B cell (primary cell): ENCODE measurements around the gene GRIN2D. TPM values are rescaled to one million over a fixed set of nuclear protein-coding genes. Genes with fewer than 3 reads are reported as not detected.

Experiments
- ATAC-seq: fragments of 200-7000 bp; cut with Tn5 transposase; one replicate; pipeline ENCODE4 v1.10.0; 2021; ENCODE audit warnings: low read depth, mild to moderate bottlenecking, moderate number of reproducible peaks, moderate library complexity
- CTCF ChIA-PET: fragments of 350-600 bp; sonication (Branson Sonifier 250); formaldehyde crosslinking; loops from one replicate; lab custom pipeline; 2021; ENCODE audit warnings: antibody characterized with exemption, inconsistent platforms; lab: Charles Lee
- POLR2A ChIA-PET: fragments of 350-600 bp; sonication (Branson Sonifier 250); formaldehyde crosslinking; loops from one replicate; lab custom pipeline; 2021; ENCODE audit warnings: antibody characterized with exemption; lab: Charles Lee
- DNase-seq: peaks from one replicate; pipeline ENCODE4 v3.0.0; 2013
- H2AFZ ChIP-seq: 2 replicates; pipeline ENCODE4 v1.6.1; 2012; ENCODE audit warnings: mild to moderate bottlenecking, low read depth, low read length; ENCODE audit not compliant: insufficient read depth, poor library complexity, severe bottlenecking
- H3K27ac ChIP-seq, 2 donors: 1 replicate in 1 of 2; 2 replicates in 1 of 2; pipeline ENCODE4 v1.5.1; 2012 to 2013; ENCODE audit warnings: low read length in 2 of 2, mild to moderate bottlenecking in 2 of 2, moderate library complexity in 1 of 2
- H3K27me3 ChIP-seq, 4 experiments: fragments of 200-600 bp in 1 of 4; sonication (generic) in 1 of 4; replicated peaks in 1 of 4; 1 replicate in 2 of 4; 2 replicates in 2 of 4; pipeline versions ENCODE4 v1.6.1 to v1.7.0; 2013 to 2016; ENCODE audit warnings: low read length in 3 of 4, mild to moderate bottlenecking in 2 of 4, mixed read lengths in 1 of 4, moderate library complexity in 1 of 4; ENCODE audit not compliant: insufficient read depth in 4 of 4, control insufficient read depth in 3 of 4; ENCODE audit errors: control extremely low read depth in 1 of 4
- H3K36me3 ChIP-seq, 2 experiments: replicated peaks in 1 of 2; 1 replicate in 1 of 2; 2 replicates in 1 of 2; pipeline versions ENCODE4 v1.6.1 to v1.7.1; 2013; ENCODE audit warnings: low read length in 1 of 2; ENCODE audit not compliant: insufficient read depth in 2 of 2, control insufficient read depth in 1 of 2; ENCODE audit errors: control extremely low read depth in 1 of 2, extremely low read depth in 1 of 2
- H3K4me1 ChIP-seq, 2 donors: fragments of 200-600 bp in 1 of 2; sonication (generic) in 1 of 2; 1 replicate in 1 of 2; 2 replicates in 1 of 2; pipeline versions ENCODE4 v1.5.1 to v1.6.1; 2013 to 2017; ENCODE audit warnings: low read length in 2 of 2; ENCODE audit not compliant: control insufficient read depth in 2 of 2, insufficient read depth in 2 of 2
- H3K4me2 ChIP-seq: replicated peaks from 2 replicates; pipeline ENCODE3; 2012; ENCODE audit warnings: mild to moderate bottlenecking, low read depth, low read length; ENCODE audit not compliant: poor library complexity, severe bottlenecking
- H3K4me3 ChIP-seq, 5 experiments: fragments of 200-600 bp in 1 of 5; sonication (generic) in 1 of 5; 1 replicate in 3 of 5; 2 replicates in 2 of 5; pipeline versions ENCODE4 v1.5.1 to v1.7.0; 2011 to 2016; ENCODE audit warnings: low read length in 4 of 5, mild to moderate bottlenecking in 4 of 5, low read depth in 2 of 5, control low read depth in 1 of 5, moderate library complexity in 1 of 5; ENCODE audit not compliant: insufficient read depth in 1 of 5; ENCODE audit errors: control extremely low read depth in 1 of 5, extremely low read depth in 1 of 5
- H3K79me2 ChIP-seq: fragments of 200-600 bp; sonication (generic); one replicate; pipeline ENCODE4 v1.6.0; 2016; ENCODE audit warnings: low read length; ENCODE audit not compliant: control insufficient read depth, insufficient read depth
- H3K9ac ChIP-seq: fragments of 200-600 bp; sonication (generic); 2 replicates; pipeline ENCODE4 v1.6.1; 2017; ENCODE audit warnings: mild to moderate bottlenecking, low read length, moderate library complexity
- H3K9me3 ChIP-seq, 3 donors: one replicate each; pipeline versions ENCODE4 v1.6.1 to v1.7.1; 2013; ENCODE audit warnings: low read length in 2 of 3; ENCODE audit not compliant: control insufficient read depth in 2 of 3, insufficient read depth in 1 of 3; ENCODE audit errors: control extremely low read depth in 1 of 3
- H4K20me1 ChIP-seq: 2 replicates; pipeline ENCODE4 v1.6.0; 2012; ENCODE audit warnings: mild to moderate bottlenecking, low read length; ENCODE audit not compliant: insufficient read depth, control insufficient read depth, poor library complexity, severe bottlenecking
- H3K27ac Mint-ChIP-seq: one replicate; pipeline ENCODE4 v1.8.0; 2021; ENCODE audit warnings: mixed read lengths
- H3K27me3 Mint-ChIP-seq: one replicate; pipeline ENCODE4 v1.8.0; 2021; ENCODE audit warnings: mixed read lengths
- H3K4me1 Mint-ChIP-seq: one replicate; pipeline ENCODE4 v1.8.0; 2021; ENCODE audit warnings: mixed read lengths
- H3K4me3 Mint-ChIP-seq: one replicate; pipeline ENCODE4 v1.8.0; 2021; ENCODE audit warnings: mixed read lengths
- H3K9me3 Mint-ChIP-seq: one replicate; pipeline ENCODE4 v1.8.0; 2022; ENCODE audit warnings: mixed read lengths; ENCODE audit not compliant: insufficient read depth
- EZH2 ChIP-seq: IDR thresholded peaks from 2 replicates; pipeline ENCODE4 v1.6.1; 2012; ENCODE audit warnings: borderline replicate concordance, low read depth, mild to moderate bottlenecking, moderate library complexity, low read length; ENCODE audit not compliant: insufficient read depth, poor library complexity, severe bottlenecking
- WGBS: methylation state at CpG from one replicate; pipeline ENCODE4 v1.1.5; 2013; ENCODE audit warnings: missing lambda C conversion rate; ENCODE audit not compliant: insufficient coverage; 5-methylcytosine and 5-hydroxymethylcytosine counted together
- intact Hi-C: fragments of 100-400 bp; cut with micrococcal nuclease; formaldehyde crosslinking; loops from one replicate; pipeline ENCODE4 v1.10.0; 2022
- polyA plus RNA-seq: library from polyadenylated mRNA; depleted of rRNA; stranded (reverse); fragments of >200 nt; gene quantifications from 2 replicates; pipeline ENCODE4 v1.2.3, GENCODE V29; 2012
- total RNA-seq, 2 donors: library from RNA; stranded (reverse); fragments of 120-200 nt in 1 of 2; gene quantifications; 1 replicate in 1 of 2; 2 replicates in 1 of 2; pipeline versions ENCODE4 v1.2.3 to v1.2.4, GENCODE V29; 2013 to 2022
- TF ChIP-seq, protein P1 (sequence below): fragments of 200-600 bp; IDR thresholded peaks from one replicate; pipeline ENCODE4 v1.8.0; 2022; ENCODE audit warnings: antibody characterized with exemption, mild to moderate bottlenecking

Gene GRIN2D
- total and polyA plus RNA-seq, 2 donors (not counting 1 experiment from before 2014, with no cell fraction given), result not detected

DNA sequence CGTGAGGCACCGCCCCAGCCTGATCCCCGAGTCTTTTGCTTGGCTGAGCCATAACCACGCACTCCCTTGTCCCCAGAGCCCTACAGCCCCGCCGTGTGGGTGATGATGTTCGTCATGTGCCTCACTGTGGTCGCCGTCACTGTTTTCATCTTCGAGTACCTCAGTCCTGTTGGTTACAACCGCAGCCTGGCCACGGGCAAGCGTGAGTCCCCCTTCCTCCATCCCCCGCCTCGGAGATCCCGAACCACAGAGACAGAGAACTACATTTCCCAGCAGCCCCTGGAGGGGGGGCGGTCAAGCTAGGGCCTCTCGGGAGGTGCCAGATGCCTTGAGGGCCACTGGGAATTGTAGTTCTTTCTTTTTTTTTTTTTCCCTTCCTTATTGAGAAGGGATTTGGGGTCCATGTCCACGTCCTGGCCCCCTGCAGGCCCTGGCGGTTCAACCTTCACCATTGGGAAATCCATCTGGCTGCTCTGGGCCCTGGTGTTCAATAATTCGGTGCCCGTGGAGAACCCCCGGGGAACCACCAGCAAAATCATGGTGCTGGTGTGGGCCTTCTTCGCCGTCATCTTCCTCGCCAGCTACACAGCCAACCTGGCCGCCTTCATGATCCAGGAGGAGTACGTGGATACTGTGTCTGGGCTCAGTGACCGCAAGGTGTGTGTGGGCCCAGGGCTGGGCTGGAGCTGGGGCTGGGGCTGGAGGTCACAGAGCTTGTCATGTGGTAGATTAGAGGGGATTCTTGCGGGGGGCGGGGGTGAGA lies 25.9 kb downstream of the GRIN2D start:
- 49% methylated on average over 21 of the region's 31 CpGs for WGBS
- peak overlapping the region; percentile 80 for H3K27ac Mint-ChIP-seq
- CTCF ChIA-PET, result interaction anchor here (0.6 to 1.0 kb wide), 2 partner anchors 85 to 1530 kb away, joined by 3 read pairs; no protein-coding TSS in a partner anchor

More for the DNA sequence above, 25.9 kb downstream of the GRIN2D start:
- DNase-seq (peak; percentile 80), ATAC-seq (peak; percentile 82)
- POLR2A ChIA-PET, result interaction anchor here (1.0 kb wide), 1 partner anchor 28 kb away, joined by 5 read pairs; the partner anchor contains the start of gene KDELR1
- intact Hi-C loops, result loop anchor here (1.0 kb wide), 1 partner anchor 26 kb away; the partner anchor contains the start of gene GRWD1
- Histone ChIP-seq H3K9ac (peak overlapping the region; percentile 44), H3K36me3 (no peaks in the 10 kb centered on the region), H3K27me3 (peaks cover 0 to 43% (median 9%) of the 10 kb centered on the region in 4 experiments), H3K4me2 (peak overlapping the region; percentile 70), H3K27ac (no peak overlapping the region), H3K4me3 (peak overlapping the region in 4 of 5 experiments; percentile 10 to 43 (median 20)), H3K4me1 (peaks cover 16 to 17% of the 10 kb centered on the region in 2 donors), H3K9me3 (peaks cover 0 to 20% (median 0%) of the 10 kb centered on the region in 3 donors), H4K20me1 (no peaks in the 10 kb centered on the region), H2AFZ (peak overlapping the region; percentile 52), H3K79me2 (no peaks in the 10 kb centered on the region)
- TF ChIP-seq, protein P1, sequence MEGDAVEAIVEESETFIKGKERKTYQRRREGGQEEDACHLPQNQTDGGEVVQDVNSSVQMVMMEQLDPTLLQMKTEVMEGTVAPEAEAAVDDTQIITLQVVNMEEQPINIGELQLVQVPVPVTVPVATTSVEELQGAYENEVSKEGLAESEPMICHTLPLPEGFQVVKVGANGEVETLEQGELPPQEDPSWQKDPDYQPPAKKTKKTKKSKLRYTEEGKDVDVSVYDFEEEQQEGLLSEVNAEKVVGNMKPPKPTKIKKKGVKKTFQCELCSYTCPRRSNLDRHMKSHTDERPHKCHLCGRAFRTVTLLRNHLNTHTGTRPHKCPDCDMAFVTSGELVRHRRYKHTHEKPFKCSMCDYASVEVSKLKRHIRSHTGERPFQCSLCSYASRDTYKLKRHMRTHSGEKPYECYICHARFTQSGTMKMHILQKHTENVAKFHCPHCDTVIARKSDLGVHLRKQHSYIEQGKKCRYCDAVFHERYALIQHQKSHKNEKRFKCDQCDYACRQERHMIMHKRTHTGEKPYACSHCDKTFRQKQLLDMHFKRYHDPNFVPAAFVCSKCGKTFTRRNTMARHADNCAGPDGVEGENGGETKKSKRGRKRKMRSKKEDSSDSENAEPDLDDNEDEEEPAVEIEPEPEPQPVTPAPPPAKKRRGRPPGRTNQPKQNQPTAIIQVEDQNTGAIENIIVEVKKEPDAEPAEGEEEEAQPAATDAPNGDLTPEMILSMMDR, result no peak
- no peak for TF ChIP-seq EZH2
- H3K9me3 Mint-ChIP-seq, result no peaks in the 10 kb centered on the region
- H3K4me1 Mint-ChIP-seq, result peaks cover 24% of the 10 kb centered on the region
- peaks cover 35% of the 10 kb centered on the region for H3K27me3 Mint-ChIP-seq
- H3K4me3 Mint-ChIP-seq, result peak overlapping the region; percentile 90
